ENCODE data around the gene PHRF1.

GRCh38 chr11:616320-617198 lies 40.3 kb downstream of the PHRF1 start:
- no peak for TF ChIP-seq EZH2 (optimal IDR thresholded peaks at IDR 0.05; ENCODE audit: low read depth, low read length)
- TF ChIP-seq, protein P1, sequence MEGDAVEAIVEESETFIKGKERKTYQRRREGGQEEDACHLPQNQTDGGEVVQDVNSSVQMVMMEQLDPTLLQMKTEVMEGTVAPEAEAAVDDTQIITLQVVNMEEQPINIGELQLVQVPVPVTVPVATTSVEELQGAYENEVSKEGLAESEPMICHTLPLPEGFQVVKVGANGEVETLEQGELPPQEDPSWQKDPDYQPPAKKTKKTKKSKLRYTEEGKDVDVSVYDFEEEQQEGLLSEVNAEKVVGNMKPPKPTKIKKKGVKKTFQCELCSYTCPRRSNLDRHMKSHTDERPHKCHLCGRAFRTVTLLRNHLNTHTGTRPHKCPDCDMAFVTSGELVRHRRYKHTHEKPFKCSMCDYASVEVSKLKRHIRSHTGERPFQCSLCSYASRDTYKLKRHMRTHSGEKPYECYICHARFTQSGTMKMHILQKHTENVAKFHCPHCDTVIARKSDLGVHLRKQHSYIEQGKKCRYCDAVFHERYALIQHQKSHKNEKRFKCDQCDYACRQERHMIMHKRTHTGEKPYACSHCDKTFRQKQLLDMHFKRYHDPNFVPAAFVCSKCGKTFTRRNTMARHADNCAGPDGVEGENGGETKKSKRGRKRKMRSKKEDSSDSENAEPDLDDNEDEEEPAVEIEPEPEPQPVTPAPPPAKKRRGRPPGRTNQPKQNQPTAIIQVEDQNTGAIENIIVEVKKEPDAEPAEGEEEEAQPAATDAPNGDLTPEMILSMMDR (IDR thresholded peaks at IDR 0.05; ENCODE audit: low read length) = no peak
